ENCODE results near the gene ACRV1. TPM values are rescaled to one million over a fixed set of nuclear protein-coding genes. Genes with fewer than 3 reads are reported as not detected.

ACRV1 gene
- total RNA-seq, 2 donors from 2014 or later, result 0.37 TPM; not detected in 1

- no peaks in the 10 kb centered on the region for H3K27me3 Mint-ChIP-seq (ENCODE audit: insufficient read depth)
- 100% methylated on average over 1 of the region's 3 CpGs for WGBS, 2 experiments (ENCODE audit: insufficient coverage in 1 of 2, insufficient read length in 1 of 2)
Measured at GRCh38 chr11:125663910-125664309, 16.7 kb downstream of the ACRV1 start.

GRCh38 chr11:125662689-125663088 lies 18.0 kb downstream of the ACRV1 start:
- Histone ChIP-seq H3K4me3 (ENCODE audit: low read length) (no peak overlapping the region), H3K27ac (ENCODE audit: low read depth, low read length) (no peak overlapping the region), H3K9ac (ENCODE audit: extremely low read depth, low read length, poor library complexity, severe bottlenecking) (no peak overlapping the region), H3K4me1 (ENCODE audit: control insufficient read depth, insufficient read depth, low read length) (no peaks in the 10 kb centered on the region), H3K36me3 (ENCODE audit: control insufficient read depth, insufficient read depth, low read length) (peaks cover 73% of the 10 kb centered on the region), H3K27me3 (ENCODE audit: control insufficient read depth, insufficient read depth, low read length, poor library complexity, severe bottlenecking) (no peaks in the 10 kb centered on the region), H3K9me3 (ENCODE audit: control insufficient read depth, low read length) (peaks cover 32% of the 10 kb centered on the region)
- Mint-ChIP-seq H3K4me1 (no peaks in the 10 kb centered on the region), H3K27me3 (ENCODE audit: insufficient read depth) (no peaks in the 10 kb centered on the region), H3K9me3 (peaks cover 37% of the 10 kb centered on the region), H3K4me3 (no peak overlapping the region), H3K27ac (no peak overlapping the region), H3K36me3 (ENCODE audit: low read depth) (peaks cover 73% of the 10 kb centered on the region)
- DNase-seq, result no peak
- TF ChIP-seq CTCF (conservative IDR thresholded peaks at IDR 0.05), result no peak
- WGBS, 2 experiments (ENCODE audit: insufficient coverage in 1 of 2, insufficient read length in 1 of 2), result 100% methylated on average over 1 to 2 of the region's 2 CpGs

More at GRCh38 chr11:125663910-125664309, 16.7 kb downstream of the ACRV1 start:
- Mint-ChIP-seq H3K27ac (no peak overlapping the region), H3K4me3 (no peak overlapping the region), H3K4me1 (no peaks in the 10 kb centered on the region), H3K9me3 (peaks cover 37% of the 10 kb centered on the region), H3K36me3 (ENCODE audit: low read depth) (peaks cover 67% of the 10 kb centered on the region)
- DNase-seq, result no peak
- no peak overlapping the region for H3K9ac ChIP-seq (ENCODE audit: extremely low read depth, low read length, poor library complexity, severe bottlenecking)
- H3K9me3 ChIP-seq (ENCODE audit: control insufficient read depth, low read length), result peaks cover 32% of the 10 kb centered on the region
- H3K36me3 ChIP-seq (ENCODE audit: control insufficient read depth, insufficient read depth, low read length), result peaks cover 65% of the 10 kb centered on the region
- no peak overlapping the region for H3K27ac ChIP-seq (ENCODE audit: low read depth, low read length)
- H3K4me3 ChIP-seq (ENCODE audit: low read length), result no peak overlapping the region
- no peaks in the 10 kb centered on the region for H3K27me3 ChIP-seq (ENCODE audit: control insufficient read depth, insufficient read depth, low read length, poor library complexity, severe bottlenecking)
- no peaks in the 10 kb centered on the region for H3K4me1 ChIP-seq (ENCODE audit: control insufficient read depth, insufficient read depth, low read length)
- TF ChIP-seq CTCF (conservative IDR thresholded peaks at IDR 0.05), result no peak

- DNase-seq, result no peak
- Histone ChIP-seq H3K27me3 (ENCODE audit: control insufficient read depth, insufficient read depth, low read length, poor library complexity, severe bottlenecking) (no peaks in the 10 kb centered on the region), H3K9ac (ENCODE audit: extremely low read depth, low read length, poor library complexity, severe bottlenecking) (no peak overlapping the region), H3K36me3 (ENCODE audit: control insufficient read depth, insufficient read depth, low read length) (peaks cover 88% of the 10 kb centered on the region), H3K27ac (ENCODE audit: low read depth, low read length) (no peak overlapping the region), H3K4me1 (ENCODE audit: control insufficient read depth, insufficient read depth, low read length) (no peaks in the 10 kb centered on the region), H3K9me3 (ENCODE audit: control insufficient read depth, low read length) (no peaks in the 10 kb centered on the region), H3K4me3 (ENCODE audit: low read length) (no peak overlapping the region)
- Mint-ChIP-seq H3K9me3 (no peaks in the 10 kb centered on the region), H3K4me3 (no peak overlapping the region), H3K27me3 (ENCODE audit: insufficient read depth) (no peaks in the 10 kb centered on the region), H3K27ac (peak overlapping the region; percentile 59), H3K4me1 (no peaks in the 10 kb centered on the region), H3K36me3 (ENCODE audit: low read depth) (peaks cover 72% of the 10 kb centered on the region)
- 86 to 97% methylated on average over 2 to 5 of the region's 6 CpGs for WGBS, 2 experiments (ENCODE audit: insufficient coverage in 1 of 2, insufficient read length in 1 of 2)
- TF ChIP-seq CTCF (conservative IDR thresholded peaks at IDR 0.05), result no peak
Measured at GRCh38 chr11:125649465-125650166, 31.0 kb downstream of the ACRV1 start.

All from endodermal cell (in vitro differentiated cells).